Coronary artery (tissue), 2 donors: Measurements from ENCODE around the gene HSF2.

Source experiments
- DNase-seq: peaks from one replicate; pipeline ENCODE4 v3.0.0-alpha.2; 2017; ENCODE audit warnings: low spot score
- H3K27ac ChIP-seq, 2 donors: fragments of 200-600 bp; sonication (generic); one replicate each; pipeline ENCODE4 v1.5.1; 2016 to 2019
- H3K4me3 ChIP-seq: fragments of 200-600 bp; sonication (generic); 2 replicates; pipeline ENCODE4 v1.5.1; 2016; ENCODE audit warnings: mild to moderate bottlenecking, moderate library complexity
- TF ChIP-seq, protein P1 (sequence below): fragments of 200-600 bp; sonication (generic); IDR thresholded peaks from one replicate; pipeline ENCODE4 v1.5.1; 2019; ENCODE audit warnings: antibody characterized with exemption

HSF2 gene, protein sequence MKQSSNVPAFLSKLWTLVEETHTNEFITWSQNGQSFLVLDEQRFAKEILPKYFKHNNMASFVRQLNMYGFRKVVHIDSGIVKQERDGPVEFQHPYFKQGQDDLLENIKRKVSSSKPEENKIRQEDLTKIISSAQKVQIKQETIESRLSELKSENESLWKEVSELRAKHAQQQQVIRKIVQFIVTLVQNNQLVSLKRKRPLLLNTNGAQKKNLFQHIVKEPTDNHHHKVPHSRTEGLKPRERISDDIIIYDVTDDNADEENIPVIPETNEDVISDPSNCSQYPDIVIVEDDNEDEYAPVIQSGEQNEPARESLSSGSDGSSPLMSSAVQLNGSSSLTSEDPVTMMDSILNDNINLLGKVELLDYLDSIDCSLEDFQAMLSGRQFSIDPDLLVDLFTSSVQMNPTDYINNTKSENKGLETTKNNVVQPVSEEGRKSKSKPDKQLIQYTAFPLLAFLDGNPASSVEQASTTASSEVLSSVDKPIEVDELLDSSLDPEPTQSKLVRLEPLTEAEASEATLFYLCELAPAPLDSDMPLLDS

DNA sequence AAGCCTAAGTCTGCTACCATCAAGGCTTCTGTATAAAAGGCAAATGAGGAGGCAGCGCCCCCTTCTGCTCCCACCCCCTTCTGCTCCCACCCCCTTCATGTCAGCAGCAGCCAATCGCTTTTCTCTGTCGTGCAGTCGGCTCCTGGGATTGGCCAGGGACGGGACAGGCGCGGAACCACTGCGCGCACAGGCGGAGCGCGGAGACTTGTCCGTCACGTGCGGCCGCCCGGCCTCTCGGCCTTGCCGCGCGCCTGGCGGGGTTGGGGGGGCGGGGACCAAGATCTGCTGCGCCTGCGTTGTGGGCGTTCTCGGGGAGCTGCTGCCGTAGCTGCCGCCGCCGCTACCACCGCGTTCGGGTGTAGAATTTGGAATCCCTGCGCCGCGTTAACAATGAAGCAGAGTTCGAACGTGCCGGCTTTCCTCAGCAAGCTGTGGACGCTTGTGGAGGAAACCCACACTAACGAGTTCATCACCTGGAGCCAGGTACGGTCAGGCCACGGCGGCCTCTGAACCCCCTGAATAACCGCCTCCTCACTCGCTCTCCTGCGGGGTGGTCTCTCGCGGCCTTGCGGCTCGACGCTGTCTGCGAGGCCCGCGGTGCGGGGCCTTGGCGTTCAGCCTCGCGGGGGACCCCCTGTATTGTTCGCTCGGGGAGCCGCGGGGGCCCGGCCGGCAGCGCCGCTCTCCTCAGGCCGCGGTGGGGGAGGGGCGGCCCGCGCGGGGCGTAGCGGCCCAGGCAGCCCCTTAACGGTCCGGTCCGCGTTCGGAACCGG, at the start of gene HSF2:
Gene HSF2, plus strand, starts transcription at position 305 of the 773 bp plus-strand sequence. Its CDS starts 86 bp downstream, at position 391.
- peak; percentile 99 for DNase-seq
- Histone ChIP-seq H3K27ac (peak within 1 kb of the TSS; percentile 89), H3K4me3 (peak within 1 kb of the TSS; percentile 97)
- TF ChIP-seq, protein P1, sequence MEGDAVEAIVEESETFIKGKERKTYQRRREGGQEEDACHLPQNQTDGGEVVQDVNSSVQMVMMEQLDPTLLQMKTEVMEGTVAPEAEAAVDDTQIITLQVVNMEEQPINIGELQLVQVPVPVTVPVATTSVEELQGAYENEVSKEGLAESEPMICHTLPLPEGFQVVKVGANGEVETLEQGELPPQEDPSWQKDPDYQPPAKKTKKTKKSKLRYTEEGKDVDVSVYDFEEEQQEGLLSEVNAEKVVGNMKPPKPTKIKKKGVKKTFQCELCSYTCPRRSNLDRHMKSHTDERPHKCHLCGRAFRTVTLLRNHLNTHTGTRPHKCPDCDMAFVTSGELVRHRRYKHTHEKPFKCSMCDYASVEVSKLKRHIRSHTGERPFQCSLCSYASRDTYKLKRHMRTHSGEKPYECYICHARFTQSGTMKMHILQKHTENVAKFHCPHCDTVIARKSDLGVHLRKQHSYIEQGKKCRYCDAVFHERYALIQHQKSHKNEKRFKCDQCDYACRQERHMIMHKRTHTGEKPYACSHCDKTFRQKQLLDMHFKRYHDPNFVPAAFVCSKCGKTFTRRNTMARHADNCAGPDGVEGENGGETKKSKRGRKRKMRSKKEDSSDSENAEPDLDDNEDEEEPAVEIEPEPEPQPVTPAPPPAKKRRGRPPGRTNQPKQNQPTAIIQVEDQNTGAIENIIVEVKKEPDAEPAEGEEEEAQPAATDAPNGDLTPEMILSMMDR = peak; percentile 16

DNA sequence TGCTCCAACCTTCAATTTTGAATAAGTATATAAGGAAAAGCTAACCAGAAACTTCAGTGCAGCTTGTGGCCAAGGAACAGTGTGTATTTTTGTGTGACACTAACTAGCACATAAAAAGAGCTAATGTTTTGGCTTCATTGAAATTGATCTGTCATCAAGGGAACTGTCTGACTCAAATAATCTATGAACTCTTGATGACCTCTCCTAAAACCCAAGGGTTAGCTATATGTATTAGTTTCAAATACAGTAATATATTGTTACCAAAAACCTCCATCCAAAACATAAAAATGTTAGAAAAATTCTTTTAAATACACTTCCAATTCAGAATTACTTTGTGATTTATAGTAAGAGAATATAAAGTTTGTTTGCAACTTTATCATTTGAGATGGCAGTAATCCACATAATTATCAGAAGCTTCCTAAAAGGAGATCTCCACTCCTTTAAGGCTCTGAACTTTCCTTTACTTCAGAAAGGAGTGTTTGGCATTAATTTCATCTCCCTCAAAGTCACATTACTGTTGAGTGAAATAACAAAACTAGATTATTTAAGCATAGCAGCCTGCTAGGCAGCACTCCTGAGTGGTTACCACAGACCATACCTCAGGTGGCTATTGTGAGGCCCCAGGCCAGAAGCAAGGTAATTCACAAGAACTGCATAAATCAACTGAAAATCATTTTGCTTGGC, 46.3 kb upstream of the HSF2 start:
- DNase-seq = no peak
- TF ChIP-seq, protein P1 = no peak
- no peak overlapping the region for H3K4me3 ChIP-seq
- H3K27ac ChIP-seq = no peak overlapping the region

DNA sequence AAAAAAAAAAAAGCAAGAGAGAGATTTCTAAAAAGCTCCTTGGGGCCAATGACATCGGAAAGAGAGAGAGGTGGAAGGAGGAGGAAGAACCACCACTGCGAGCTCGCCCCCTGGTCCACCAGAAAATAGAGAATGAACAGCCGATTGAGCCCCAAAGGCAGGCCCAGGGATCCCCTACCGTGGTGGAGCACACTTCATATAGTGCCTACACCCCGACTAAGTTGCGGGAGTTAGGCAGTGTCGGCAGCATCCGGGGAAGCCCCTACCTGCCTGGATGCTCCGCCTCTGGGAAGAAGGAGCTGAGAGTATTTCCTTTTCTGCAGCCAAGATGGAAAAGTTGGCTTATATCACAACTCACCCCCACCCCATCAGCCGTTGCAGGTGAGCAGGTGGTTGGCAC, 38.6 kb upstream of the HSF2 start:
- DNase-seq = no peak
- TF ChIP-seq, protein P1 = no peak
- no peak overlapping the region for H3K4me3 ChIP-seq

DNA sequence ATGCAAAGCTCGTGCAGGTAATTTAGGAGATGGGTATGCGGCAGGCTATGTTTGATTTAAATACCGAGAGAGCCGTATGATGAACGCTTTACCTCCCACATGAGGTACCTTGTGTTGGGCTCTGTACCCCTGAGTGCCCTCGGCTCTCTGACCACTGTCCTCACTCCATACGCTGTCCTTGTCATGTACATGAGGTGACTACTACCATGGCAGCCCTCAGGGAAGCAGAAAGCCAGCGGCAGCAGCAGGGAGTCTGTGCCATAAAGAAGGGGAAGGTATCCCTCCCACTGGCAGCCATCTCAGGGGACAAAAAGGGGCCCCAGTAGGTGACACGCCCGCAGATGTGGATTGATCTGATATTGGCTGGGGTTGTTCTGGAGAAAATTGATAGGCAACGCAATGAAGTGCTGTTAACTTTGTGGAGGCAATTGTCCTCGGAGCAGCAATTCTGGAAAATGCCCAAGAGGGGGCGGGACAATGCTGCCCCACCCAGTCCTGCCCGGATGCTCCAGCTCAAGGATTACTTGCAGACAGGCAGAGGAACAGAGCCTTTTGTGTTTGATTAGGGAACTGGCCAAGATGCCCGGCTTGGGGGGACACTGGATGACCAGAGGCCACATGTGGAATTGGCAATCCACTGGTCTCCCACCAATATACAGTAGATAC, 38.0 kb upstream of the HSF2 start:
- TF ChIP-seq, protein P1 = no peak
- Histone ChIP-seq H3K4me3 (no peak overlapping the region), H3K27ac (no peak overlapping the region)
- no peak for DNase-seq

More for the DNA sequence above, 38.6 kb upstream of the HSF2 start:
- H3K27ac ChIP-seq = no peak overlapping the region

DNA sequence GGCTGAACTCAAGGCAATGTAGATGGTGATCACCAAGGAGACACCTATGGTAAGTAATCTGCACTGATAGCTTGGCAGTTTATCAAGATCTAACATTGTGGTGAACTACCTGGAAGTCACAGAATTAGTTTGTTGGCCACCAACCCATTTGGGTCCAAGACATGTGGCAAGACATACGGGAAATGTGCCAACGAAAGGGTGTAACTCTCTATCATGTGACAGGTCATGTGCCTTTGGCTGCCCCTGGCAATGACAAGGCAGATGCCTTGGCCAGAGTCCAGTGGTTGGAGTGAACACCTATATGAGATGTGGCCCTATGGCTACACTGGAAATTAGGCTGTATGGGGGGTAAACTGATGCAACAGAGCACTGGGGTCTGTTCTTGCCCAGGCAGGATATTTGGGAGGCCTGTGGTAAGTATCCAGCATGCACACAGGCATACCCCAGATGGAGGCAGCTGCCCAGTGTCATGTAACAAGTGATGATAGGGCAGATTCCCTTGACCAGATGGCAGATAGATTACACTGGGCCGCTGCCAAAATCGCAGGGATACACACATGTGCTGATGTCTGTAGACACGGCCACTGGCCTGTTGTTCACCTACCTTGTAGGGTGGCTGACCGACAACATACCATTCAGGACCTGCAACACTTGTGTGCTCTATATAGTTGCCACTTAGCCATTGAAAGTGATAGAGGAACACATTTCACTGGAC, 35.5 kb upstream of the HSF2 start:
- TF ChIP-seq, protein P1 = no peak
- DNase-seq = no peak
- Histone ChIP-seq H3K27ac (no peak overlapping the region), H3K4me3 (no peak overlapping the region)
